H9 (cell line): ENCODE data around the gene PIBF1. TPM values are rescaled to one million over a fixed set of nuclear protein-coding genes. Genes with fewer than 3 reads are reported as not detected.
"Not testable (repeated sequence)": the region's sequence is repeated elsewhere in the genome, so short reads cannot be mapped to it uniquely, and the experiment has no call there.

ENCODE experiments used
- DNase-seq: peaks from one replicate; pipeline ENCODE4 v3.0.0-alpha.2; 2017
- H2AFZ ChIP-seq: one replicate; pipeline ENCODE4 v1.6.1; 2013; ENCODE audit warnings: mild to moderate bottlenecking, low read length, control low read depth, moderate library complexity
- H2AK5ac ChIP-seq: 2 replicates; pipeline ENCODE4 v1.6.1; 2013; ENCODE audit warnings: low read length, control low read depth, mixed read lengths; ENCODE audit not compliant: insufficient read length
- H2BK120ac ChIP-seq: one replicate; pipeline ENCODE4 v1.6.1; 2013; ENCODE audit warnings: low read depth, mild to moderate bottlenecking, low read length, control low read depth, inconsistent platforms; ENCODE audit not compliant: poor library complexity, severe bottlenecking
- H2BK12ac ChIP-seq: 2 replicates; pipeline ENCODE4 v1.6.1; 2013; ENCODE audit warnings: low read length, control low read depth, mixed read lengths, low read depth; ENCODE audit not compliant: insufficient read length
- H2BK15ac ChIP-seq: 2 replicates; pipeline ENCODE4 v1.6.1; 2013; ENCODE audit warnings: low read depth, low read length, control low read depth
- H2BK20ac ChIP-seq: one replicate; pipeline ENCODE4 v1.6.1; 2013; ENCODE audit warnings: low read depth, mild to moderate bottlenecking, low read length, control low read depth, inconsistent platforms; ENCODE audit not compliant: poor library complexity, severe bottlenecking
- H2BK5ac ChIP-seq: 2 replicates; pipeline ENCODE4 v1.6.1; 2013; ENCODE audit warnings: low read length, control low read depth, mixed read lengths; ENCODE audit not compliant: insufficient read length
- H3K14ac ChIP-seq: 2 replicates; pipeline ENCODE4 v1.6.1; 2013; ENCODE audit warnings: low read length, control low read depth; ENCODE audit not compliant: insufficient read depth
- H3K18ac ChIP-seq: 2 replicates; pipeline ENCODE4 v1.6.1; 2013; ENCODE audit warnings: low read depth, mild to moderate bottlenecking, mixed read lengths, low read length, control low read depth; ENCODE audit not compliant: insufficient read length
- H3K23ac ChIP-seq: 2 replicates; pipeline ENCODE4 v1.6.1; 2013; ENCODE audit warnings: low read length, control low read depth, mixed read lengths, low read depth; ENCODE audit not compliant: insufficient read length
- H3K23me2 ChIP-seq: 2 replicates; pipeline ENCODE4 v1.6.1; 2013; ENCODE audit warnings: low read depth, mild to moderate bottlenecking, mixed read lengths, low read length, control low read depth; ENCODE audit not compliant: insufficient read length, poor library complexity, severe bottlenecking
- H3K27ac ChIP-seq: 2 replicates; pipeline ENCODE4 v1.5.1; 2013; ENCODE audit warnings: low read length, control low read depth, mixed read lengths, low read depth; ENCODE audit not compliant: insufficient read length
- H3K27me3 ChIP-seq: 2 replicates; pipeline ENCODE4 v1.6.1; 2013; ENCODE audit warnings: low read length, control low read depth, inconsistent platforms; ENCODE audit not compliant: insufficient read depth
- H3K4ac ChIP-seq: 2 replicates; pipeline ENCODE4 v1.6.1; 2013; ENCODE audit warnings: low read depth, mild to moderate bottlenecking, control low read depth, inconsistent platforms, low read length, moderate library complexity
- H3K4me1 ChIP-seq: 2 replicates; pipeline ENCODE4 v1.6.1; 2013; ENCODE audit warnings: low read length, control low read depth, inconsistent platforms; ENCODE audit not compliant: insufficient read depth
- H3K4me2 ChIP-seq: 2 replicates; pipeline ENCODE4 v1.6.1; 2013; ENCODE audit warnings: low read length, control low read depth, mixed read lengths; ENCODE audit not compliant: insufficient read length, insufficient read depth
- H3K56ac ChIP-seq: 2 replicates; pipeline ENCODE4 v1.6.1; 2013; ENCODE audit warnings: low read depth, mild to moderate bottlenecking, mixed read lengths, low read length, control low read depth; ENCODE audit not compliant: insufficient read length
- H3K79me1 ChIP-seq: 2 replicates; pipeline ENCODE4 v1.6.1; 2013; ENCODE audit warnings: low read depth, mild to moderate bottlenecking, moderate library complexity, low read length, control low read depth, inconsistent platforms; ENCODE audit not compliant: insufficient read depth, poor library complexity, severe bottlenecking
- H3K79me2 ChIP-seq: 2 replicates; pipeline ENCODE4 v1.6.1; 2013; ENCODE audit warnings: low read length, control low read depth, inconsistent platforms; ENCODE audit not compliant: insufficient read depth
- H3K9ac ChIP-seq: 2 replicates; pipeline ENCODE4 v1.6.1; 2013; ENCODE audit warnings: low read length, control low read depth, mixed read lengths; ENCODE audit not compliant: insufficient read length; ENCODE audit errors: extremely low read depth
- H3K9me3 ChIP-seq: one replicate; pipeline ENCODE4 v1.6.1; 2013; ENCODE audit warnings: low read depth, low read length, inconsistent platforms; ENCODE audit not compliant: control insufficient read depth
- H3T11ph ChIP-seq: one replicate; pipeline ENCODE4 v1.6.1; 2013; ENCODE audit warnings: mild to moderate bottlenecking, low read length, control low read depth, inconsistent platforms
- H4K20me1 ChIP-seq: one replicate; pipeline ENCODE4 v1.6.1; 2013; ENCODE audit not compliant: control insufficient read depth, insufficient read length, insufficient read depth
- H4K5ac ChIP-seq: 2 replicates; pipeline ENCODE4 v1.6.1; 2013; ENCODE audit warnings: low read depth, mild to moderate bottlenecking, mixed read lengths, low read length, control low read depth; ENCODE audit not compliant: insufficient read length
- H4K8ac ChIP-seq: replicated peaks from 2 replicates; pipeline ENCODE4 v1.6.1; 2013; ENCODE audit warnings: low read length, control low read depth, mixed read lengths, low read depth; ENCODE audit not compliant: insufficient read length
- H4K91ac ChIP-seq: 2 replicates; pipeline ENCODE4 v1.6.1; 2013; ENCODE audit warnings: low read depth, mild to moderate bottlenecking, moderate library complexity, mixed read lengths, low read length, control low read depth; ENCODE audit not compliant: insufficient read length
- H3K27ac Mint-ChIP-seq, 3 experiments: 2 replicates in 2 of 3; 3 replicates in 1 of 3; pipeline ENCODE4 v1.8.0; 2020 to 2021; ENCODE audit warnings: mixed read lengths in 3 of 3, mild to moderate bottlenecking in 1 of 3, moderate library complexity in 1 of 3
- H3K27me3 Mint-ChIP-seq: 2 replicates; pipeline ENCODE4 v1.8.0; 2021; ENCODE audit warnings: low read depth, mild to moderate bottlenecking, moderate library complexity, mixed read lengths
- H3K36me3 Mint-ChIP-seq, 3 experiments: 2 replicates in 2 of 3; 3 replicates in 1 of 3; pipeline ENCODE4 v1.8.0; 2020 to 2021; ENCODE audit warnings: low read depth in 3 of 3, mixed read lengths in 3 of 3; ENCODE audit not compliant: insufficient read depth in 1 of 3
- H3K4me1 Mint-ChIP-seq, 2 experiments: 2 replicates each; pipeline ENCODE4 v1.8.0; 2020; ENCODE audit warnings: mixed read lengths in 2 of 2
- H3K4me3 Mint-ChIP-seq, 2 experiments: 2 replicates in 1 of 2; 3 replicates in 1 of 2; pipeline ENCODE4 v1.8.0; 2020 to 2021; ENCODE audit warnings: mild to moderate bottlenecking in 2 of 2, mixed read lengths in 2 of 2, moderate library complexity in 1 of 2
- H3K9me3 Mint-ChIP-seq, 2 experiments: 2 replicates in 1 of 2; 3 replicates in 1 of 2; pipeline ENCODE4 v1.8.0; 2020; ENCODE audit warnings: mild to moderate bottlenecking in 2 of 2, mixed read lengths in 2 of 2, moderate library complexity in 1 of 2
- WGBS: extraction: QIAGEN DNeasy Blood & Tissue Kit; methylation state at CpG from one replicate; pipeline ENCODE4 v1.1.7; 2013; ENCODE audit warnings: missing lambda C conversion rate, low lambda C conversion rate, mixed read lengths; ENCODE audit not compliant: insufficient read length; ENCODE audit errors: extremely low coverage; 5-methylcytosine and 5-hydroxymethylcytosine counted together
- total RNA-seq: library from RNA; stranded (reverse); gene quantifications from 2 replicates; pipeline ENCODE4 v1.2.1, GENCODE V29; 2021
- TF ChIP-seq, protein P1 (sequence below): fragments of 200-600 bp; sonication (generic); conservative IDR thresholded peaks from 3 replicates; pipeline ENCODE4 v1.8.0; 2021; ENCODE audit warnings: antibody characterized with exemption, mild to moderate bottlenecking

PIBF1 gene
- total RNA-seq, 1 experiment from 2014 or later = 12.7 TPM

- Histone ChIP-seq H3K23ac (no peak overlapping the region), H2BK5ac (no peak overlapping the region), H4K91ac (no peak overlapping the region), H2AFZ (no peak overlapping the region), H2BK20ac (no peak overlapping the region), H4K5ac (no peak overlapping the region), H3K4me2 (no peak overlapping the region), H3K79me2 (no peaks in the 10 kb centered on the region), H4K8ac (no peak overlapping the region), H3K18ac (no peak overlapping the region), H3K4ac (no peak overlapping the region), H2BK120ac (no peak overlapping the region), H3K9me3 (no peaks in the 10 kb centered on the region), H3K23me2 (no peaks in the 10 kb centered on the region), H3K4me1 (no peaks in the 10 kb centered on the region), H3K9ac (no peak overlapping the region), H4K20me1 (no peaks in the 10 kb centered on the region), H3K27ac (no peak overlapping the region), H2BK12ac (no peak overlapping the region), H2AK5ac (no peak overlapping the region), H3K79me1 (no peaks in the 10 kb centered on the region), H3T11ph (no peak overlapping the region), H3K14ac (no peak overlapping the region), H3K56ac (no peak overlapping the region), H2BK15ac (no peak overlapping the region), H3K27me3 (no peaks in the 10 kb centered on the region)
- Mint-ChIP-seq H3K4me1 (peaks cover 2 to 6% of the 10 kb centered on the region in 2 experiments), H3K27ac (no peak overlapping the region), H3K36me3 (no peaks in the 10 kb centered on the region), H3K27me3 (no peaks in the 10 kb centered on the region; the same call in 1 of the 2 replicates), H3K9me3 (no peaks in the 10 kb centered on the region), H3K4me3 (no peak overlapping the region)
- no peak for DNase-seq
- no CpG with 5 or more reads among the region's 6 CpGs for WGBS
- TF ChIP-seq, protein P1, sequence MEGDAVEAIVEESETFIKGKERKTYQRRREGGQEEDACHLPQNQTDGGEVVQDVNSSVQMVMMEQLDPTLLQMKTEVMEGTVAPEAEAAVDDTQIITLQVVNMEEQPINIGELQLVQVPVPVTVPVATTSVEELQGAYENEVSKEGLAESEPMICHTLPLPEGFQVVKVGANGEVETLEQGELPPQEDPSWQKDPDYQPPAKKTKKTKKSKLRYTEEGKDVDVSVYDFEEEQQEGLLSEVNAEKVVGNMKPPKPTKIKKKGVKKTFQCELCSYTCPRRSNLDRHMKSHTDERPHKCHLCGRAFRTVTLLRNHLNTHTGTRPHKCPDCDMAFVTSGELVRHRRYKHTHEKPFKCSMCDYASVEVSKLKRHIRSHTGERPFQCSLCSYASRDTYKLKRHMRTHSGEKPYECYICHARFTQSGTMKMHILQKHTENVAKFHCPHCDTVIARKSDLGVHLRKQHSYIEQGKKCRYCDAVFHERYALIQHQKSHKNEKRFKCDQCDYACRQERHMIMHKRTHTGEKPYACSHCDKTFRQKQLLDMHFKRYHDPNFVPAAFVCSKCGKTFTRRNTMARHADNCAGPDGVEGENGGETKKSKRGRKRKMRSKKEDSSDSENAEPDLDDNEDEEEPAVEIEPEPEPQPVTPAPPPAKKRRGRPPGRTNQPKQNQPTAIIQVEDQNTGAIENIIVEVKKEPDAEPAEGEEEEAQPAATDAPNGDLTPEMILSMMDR = no peak
Measured at GRCh38 chr13:73045031-73045430, 263.1 kb downstream of the PIBF1 start.

- not testable (repeated sequence) for H3K9ac ChIP-seq, H3T11ph ChIP-seq, H3K4me3 Mint-ChIP-seq, H2AFZ ChIP-seq, H3K27ac ChIP-seq, H2BK15ac ChIP-seq, H3K9me3 ChIP-seq, H3K4me1 ChIP-seq, H2BK20ac ChIP-seq, H3K4me1 Mint-ChIP-seq, H3K27me3 Mint-ChIP-seq, H4K8ac ChIP-seq, H3K36me3 Mint-ChIP-seq, H3K79me2 ChIP-seq, H3K27me3 ChIP-seq, H3K18ac ChIP-seq, H4K20me1 ChIP-seq, H4K91ac ChIP-seq, H2AK5ac ChIP-seq, H3K56ac ChIP-seq, H2BK120ac ChIP-seq, H3K14ac ChIP-seq, H2BK5ac ChIP-seq, DNase-seq, H2BK12ac ChIP-seq, H3K27ac Mint-ChIP-seq, H4K5ac ChIP-seq, H3K4me2 ChIP-seq, H3K79me1 ChIP-seq, H3K23me2 ChIP-seq, H3K23ac ChIP-seq, H3K4ac ChIP-seq, H3K9me3 Mint-ChIP-seq
- no CpG with 5 or more reads among the region's 2 CpGs for WGBS
Measured at GRCh38 chr13:73048615-73049014, 266.7 kb downstream of the PIBF1 start.
